ENCODE measurements around the gene BICD1.

Gene BICD1

GRCh38 chr12:32100888-32101287 is 5.8 kb upstream of the BICD1 start:
- DNase-seq (ENCODE audit: low read depth): no peak
- no peak overlapping the region for H3K4me3 ChIP-seq (replicated peaks; ENCODE audit: low read depth, low read length)
- TF ChIP-seq CTCF (IDR thresholded peaks at IDR 0.05; ENCODE audit: low read length, missing control alignments): no peak

- DNase-seq (ENCODE audit: low read depth): peak; percentile 36
- H3K4me3 ChIP-seq (replicated peaks; ENCODE audit: low read depth, low read length): no peak overlapping the region
- no peak for TF ChIP-seq CTCF (IDR thresholded peaks at IDR 0.05; ENCODE audit: low read length, missing control alignments)
Measured at GRCh38 chr12:32102234-32102633, 4.4 kb upstream of the BICD1 start.

- no peak overlapping the region for H3K4me3 ChIP-seq (replicated peaks; ENCODE audit: low read depth, low read length)
- no peak for TF ChIP-seq CTCF (IDR thresholded peaks at IDR 0.05; ENCODE audit: low read length, missing control alignments)
- no peak for DNase-seq (ENCODE audit: low read depth)
Measured at GRCh38 chr12:32104572-32105355, 1.9 kb upstream of the BICD1 start.

GRCh38 chr12:32105986-32106516 is 596 bp upstream of the BICD1 start:
- TF ChIP-seq CTCF (IDR thresholded peaks at IDR 0.05; ENCODE audit: low read length, missing control alignments): no peak
- no peak for DNase-seq (ENCODE audit: low read depth)
- peak overlapping the region; percentile 68 for H3K4me3 ChIP-seq (replicated peaks; ENCODE audit: low read depth, low read length)

- H3K4me3 ChIP-seq (replicated peaks; ENCODE audit: low read depth, low read length): peak overlapping the region; percentile 68
- TF ChIP-seq CTCF (IDR thresholded peaks at IDR 0.05; ENCODE audit: low read length, missing control alignments): no peak
- peak; percentile 70 for DNase-seq (ENCODE audit: low read depth)
Measured at GRCh38 chr12:32107359-32108267, 966 bp downstream of the BICD1 start.

GRCh38 chr12:32108787-32109186 is 2.1 kb downstream of the BICD1 start:
- no peak for TF ChIP-seq CTCF (IDR thresholded peaks at IDR 0.05; ENCODE audit: low read length, missing control alignments)
- peak overlapping the region; percentile 68 for H3K4me3 ChIP-seq (replicated peaks; ENCODE audit: low read depth, low read length)
- DNase-seq (ENCODE audit: low read depth): no peak

Measured in fibroblast of pulmonary artery (primary cell).